C1 segment of cervical spinal cord (tissue), 14 donors: ENCODE results near the gene WDR33.

ENCODE experiments used
- DNase-seq, 14 donors: peaks; one replicate each; lab custom pipeline; 2025; lab: John Stamatoyannopoulos, UW

WDR33 gene

DNA sequence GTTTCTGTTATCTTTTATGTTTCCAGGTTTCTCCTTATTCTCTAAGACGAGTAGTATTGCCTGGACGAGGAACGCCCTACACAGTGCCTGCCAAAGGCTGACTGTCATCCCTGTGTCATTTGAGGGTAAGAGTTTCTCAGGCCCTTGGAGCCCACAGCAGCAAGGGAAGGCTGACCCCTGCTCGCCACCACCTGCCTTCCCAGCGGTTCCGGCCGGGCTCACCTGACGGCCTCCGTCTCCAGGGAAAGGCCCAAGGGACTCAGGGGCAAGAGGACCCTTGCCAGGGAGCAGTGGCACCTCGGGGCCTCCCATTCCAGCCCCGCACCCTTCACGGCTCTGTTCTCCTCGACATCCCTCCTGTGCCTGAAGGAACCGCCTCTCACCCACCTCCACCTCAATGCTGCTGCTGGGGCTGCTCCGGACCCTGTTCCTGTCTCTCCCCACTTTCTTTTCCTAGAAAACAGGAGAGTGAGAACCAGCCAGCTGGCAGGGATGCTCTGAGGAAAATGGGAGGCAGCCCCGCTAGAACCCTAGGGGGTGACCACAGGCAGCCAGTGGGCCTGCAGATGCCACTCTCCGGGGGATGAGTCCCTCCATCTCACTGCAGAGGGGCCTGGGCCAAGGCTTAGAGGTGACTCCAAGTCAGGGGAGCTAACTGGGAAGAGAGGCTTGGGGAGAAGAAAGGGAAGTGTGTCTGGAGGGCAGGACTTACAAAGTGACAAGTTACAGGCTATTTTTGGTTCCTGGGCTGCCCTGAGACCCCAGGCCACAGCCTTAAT lies 137.5 kb downstream of the WDR33 start:
- DNase-seq: no peak

DNA sequence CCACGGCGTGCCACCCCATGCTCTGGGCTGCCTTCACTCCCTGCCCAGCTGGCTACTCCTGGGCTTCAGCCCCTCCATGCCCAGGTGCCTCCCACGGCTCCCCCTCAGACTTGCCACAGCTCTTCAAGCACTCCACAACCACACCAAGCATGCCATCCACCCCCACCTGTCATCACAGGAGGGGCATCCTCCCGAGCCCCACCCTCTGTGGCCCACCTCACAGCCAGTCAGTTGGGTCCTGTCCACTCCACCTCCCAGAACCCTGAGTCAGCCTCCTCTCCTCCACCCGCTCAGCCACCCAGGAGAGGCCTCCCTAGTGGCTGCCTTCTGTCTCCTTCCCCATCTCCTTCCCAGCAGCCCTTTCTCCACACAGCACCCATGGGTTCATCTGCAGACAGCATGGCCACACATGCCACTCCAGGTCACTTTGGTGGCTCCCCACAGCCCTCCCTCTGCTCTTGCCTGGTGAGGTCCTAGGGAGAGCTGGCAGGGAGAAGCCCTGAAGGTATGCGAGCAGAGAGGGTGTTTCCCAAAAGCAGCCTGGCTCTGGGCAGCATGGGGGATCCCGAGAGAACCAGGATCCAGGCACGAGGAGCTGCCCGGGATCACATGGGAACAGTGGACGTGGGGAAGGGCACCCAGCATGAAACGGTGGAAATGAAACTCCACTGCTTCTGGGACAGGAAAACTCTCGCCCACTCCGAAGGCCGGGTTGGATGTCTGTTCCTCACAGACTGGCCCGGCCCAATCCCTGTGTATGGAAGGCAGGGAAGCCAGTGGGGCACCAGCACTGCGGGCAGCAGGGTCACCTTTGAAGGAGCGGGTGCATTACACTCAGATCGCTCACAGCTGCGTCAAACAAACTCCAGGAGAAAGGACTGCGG lies 138.4 kb downstream of the WDR33 start:
- DNase-seq: no peak

- no peak for DNase-seq
These were observed 139.2 kb downstream of the WDR33 start for GRCh38 chr2:127671557-127672302.

DNA sequence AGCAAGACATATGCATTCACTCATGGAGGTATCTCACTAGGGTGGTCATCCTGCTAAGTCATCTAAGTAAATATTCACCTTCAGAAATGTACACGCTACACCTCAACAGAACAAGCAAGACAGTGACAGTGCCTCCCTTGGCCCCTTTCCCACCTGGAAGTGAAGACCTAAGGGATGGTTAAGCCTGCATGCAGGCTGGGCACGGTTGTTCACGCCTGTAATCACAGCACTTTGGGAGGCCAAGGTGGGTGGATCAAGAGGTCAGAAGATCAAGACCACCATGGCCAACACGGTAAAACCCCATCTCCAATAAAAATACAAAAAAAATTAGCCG lies 140.0 kb downstream of the WDR33 start:
- DNase-seq: no peak

- no peak for DNase-seq
These were observed 140.7 kb downstream of the WDR33 start for GRCh38 chr2:127670055-127670956.

DNA sequence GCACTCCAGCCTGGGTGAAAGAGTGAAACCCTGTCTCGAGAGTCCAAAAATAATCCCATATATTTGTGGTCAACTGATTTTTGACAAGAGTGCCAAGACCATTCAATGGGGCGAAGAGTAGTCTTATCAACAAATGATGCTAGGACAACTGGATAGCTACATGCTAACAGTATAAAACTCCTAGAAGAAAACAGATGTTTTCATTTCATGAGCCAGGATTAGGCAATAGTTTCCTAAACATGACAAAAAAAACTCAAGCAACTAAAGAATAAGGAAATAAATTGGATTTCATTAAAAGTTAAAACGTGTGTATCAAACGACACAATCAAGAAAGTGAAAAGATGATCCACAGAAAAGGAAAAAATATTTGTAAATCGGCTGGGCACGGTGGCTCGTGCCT lies 141.9 kb downstream of the WDR33 start:
- no peak for DNase-seq

GRCh38 chr2:127665267-127665893 lies 145.6 kb downstream of the WDR33 start:
- no peak for DNase-seq

DNA sequence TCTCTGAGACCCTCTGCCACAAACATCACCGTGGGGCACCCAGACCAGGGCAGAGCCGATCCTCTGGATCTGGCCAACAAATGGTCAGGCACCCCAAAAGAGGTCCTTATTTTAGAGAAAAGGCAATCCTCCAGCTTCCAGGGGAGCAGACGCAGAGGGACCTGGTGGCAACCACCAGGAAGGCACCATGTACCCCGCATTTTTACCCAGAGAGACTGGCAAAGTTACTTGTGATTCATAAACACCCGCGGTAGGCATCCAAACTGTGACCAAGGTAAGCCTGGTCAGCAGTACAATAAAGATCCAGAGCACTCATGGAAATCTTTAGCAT lies 146.1 kb downstream of the WDR33 start:
- DNase-seq: no peak

DNA sequence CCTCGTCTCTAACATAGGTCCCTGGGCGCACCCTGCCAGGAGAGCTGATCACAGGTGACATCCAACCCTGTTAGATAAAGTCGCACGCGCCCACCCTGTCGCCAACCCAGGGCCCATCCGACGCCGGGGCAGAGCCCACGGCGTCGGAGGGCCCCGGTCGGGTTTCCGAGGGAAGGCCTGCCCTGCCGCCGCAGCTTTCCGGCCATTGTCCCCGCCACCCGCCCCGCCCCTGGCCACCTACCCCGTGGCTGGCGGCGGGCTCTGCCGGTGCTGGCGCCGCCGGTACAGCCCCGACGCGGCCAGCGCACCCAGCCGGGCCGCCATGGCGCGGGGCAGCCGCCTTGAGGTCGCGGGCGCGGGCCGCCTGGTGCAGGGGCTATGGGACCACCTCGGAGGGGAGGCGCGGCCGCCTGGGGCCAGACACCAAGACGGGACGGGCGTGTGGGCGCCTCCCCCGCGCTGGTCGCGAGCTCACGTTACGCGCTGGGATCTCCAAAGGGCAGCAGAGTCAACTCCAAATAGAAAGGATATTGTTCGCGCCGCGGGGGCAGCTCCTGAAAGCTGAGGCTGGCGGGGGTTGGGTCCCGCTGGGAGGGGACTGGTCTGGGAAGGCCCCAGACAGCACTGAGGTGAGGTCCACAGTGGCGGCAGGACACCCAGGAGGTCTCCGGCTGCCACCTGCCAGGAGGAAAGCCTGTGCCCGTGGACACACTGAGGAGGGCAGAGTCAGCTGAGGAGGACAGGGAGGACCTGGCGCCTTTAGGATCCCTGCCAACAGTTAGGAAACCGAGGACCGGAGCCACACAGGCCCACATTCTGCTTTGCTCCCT lies 146.7 kb downstream of the WDR33 start:
- no peak for DNase-seq

- DNase-seq: no peak
These were observed 147.4 kb downstream of the WDR33 start for GRCh38 chr2:127663566-127664064.

GRCh38 chr2:127662937-127663565 lies 147.9 kb downstream of the WDR33 start:
- DNase-seq: no peak

DNA sequence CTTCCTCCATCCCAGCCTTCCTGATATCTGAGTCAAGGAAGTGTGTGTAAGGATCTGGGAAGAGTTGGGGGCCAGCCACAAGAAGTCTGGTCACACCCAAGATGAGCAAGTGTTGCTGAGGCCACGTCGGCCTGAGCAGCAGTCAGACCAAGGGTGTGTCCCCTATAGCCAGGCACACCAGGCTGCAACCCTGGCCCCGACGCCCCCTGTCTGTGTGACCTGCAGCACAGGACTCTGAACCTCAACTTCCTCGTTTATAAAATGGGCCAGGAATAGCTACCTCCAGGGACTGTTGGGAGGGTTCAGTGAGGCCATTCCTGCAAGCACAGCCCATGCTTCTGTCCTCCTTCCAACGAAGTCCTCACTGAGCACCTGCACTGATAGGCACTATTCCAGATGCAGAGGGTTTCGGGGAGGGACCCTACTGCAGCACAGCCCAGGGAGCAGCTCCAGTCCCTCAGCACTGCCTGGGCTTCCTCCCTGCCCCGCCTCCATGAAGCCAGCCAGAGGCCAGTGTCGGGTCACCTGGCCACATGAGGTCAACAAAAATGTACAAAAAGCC lies 148.9 kb downstream of the WDR33 start:
- no peak for DNase-seq

GRCh38 chr2:127661072-127661649 lies 149.8 kb downstream of the WDR33 start:
- DNase-seq: peak in 5 of 14 donors; percentile 33 to 60 (median 39)

GRCh38 chr2:127660291-127660578 lies 150.7 kb downstream of the WDR33 start:
- no peak for DNase-seq

GRCh38 chr2:127659408-127660290 lies 151.3 kb downstream of the WDR33 start:
- no peak for DNase-seq

GRCh38 chr2:127658641-127659407 lies 152.1 kb downstream of the WDR33 start:
- no peak for DNase-seq

- no peak for DNase-seq
These were observed 152.8 kb downstream of the WDR33 start for GRCh38 chr2:127658146-127658545.
